Nephron progenitor cell (in vitro differentiated cells): ENCODE measurements around the gene DTD1.

Experiments used
- DNase-seq: peaks from one replicate; pipeline ENCODE4 v3.0.0; 2021
- H3K27ac Mint-ChIP-seq: 2 replicates; pipeline ENCODE4 v1.8.0; 2021; ENCODE audit warnings: mild to moderate bottlenecking, moderate library complexity, mixed read lengths
- H3K27me3 Mint-ChIP-seq: 2 replicates; pipeline ENCODE4 v1.8.0; 2021; ENCODE audit warnings: mild to moderate bottlenecking, low read depth, mixed read lengths; ENCODE audit not compliant: poor library complexity
- H3K36me3 Mint-ChIP-seq: 2 replicates; pipeline ENCODE4 v1.8.0; 2021; ENCODE audit warnings: low read depth, mixed read lengths
- H3K4me1 Mint-ChIP-seq: 2 replicates; pipeline ENCODE4 v1.8.0; 2021; ENCODE audit warnings: mixed read lengths
- H3K4me3 Mint-ChIP-seq: 2 replicates; pipeline ENCODE4 v1.8.0; 2021; ENCODE audit warnings: mild to moderate bottlenecking, moderate library complexity, mixed read lengths
- H3K9me3 Mint-ChIP-seq: 2 replicates; pipeline ENCODE4 v1.8.0; 2021; ENCODE audit warnings: mild to moderate bottlenecking, moderate library complexity, mixed read lengths
- CTCF ChIP-seq: fragments of 200-600 bp; sonication (generic); IDR thresholded peaks from 2 replicates; pipeline ENCODE4 v1.5.0; 2021; ENCODE audit warnings: antibody characterized with exemption

The DTD1 gene

DNA sequence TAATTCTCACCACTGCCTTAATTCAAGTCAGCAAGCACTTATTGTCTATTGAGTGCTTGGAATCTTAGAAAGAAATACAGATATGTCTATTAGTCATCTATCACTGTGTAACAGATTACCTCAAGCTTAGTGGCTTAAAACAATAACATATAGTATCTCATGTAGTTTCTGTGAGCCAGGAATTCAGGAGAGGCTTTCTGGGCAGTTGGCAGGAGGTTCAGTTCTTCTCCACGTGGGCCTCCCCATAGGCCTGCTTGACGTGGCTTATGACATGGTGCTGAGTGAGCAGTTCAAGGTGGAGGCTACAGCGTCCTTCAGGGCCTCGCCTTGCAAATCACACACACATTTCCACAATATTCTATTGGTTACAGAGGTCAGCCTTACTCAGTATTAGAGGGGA lies 69.7 kb downstream of the DTD1 start:
- H3K9me3 Mint-ChIP-seq: no peaks in the 10 kb centered on the region
- H3K36me3 Mint-ChIP-seq: no peaks in the 10 kb centered on the region
- no peak for TF ChIP-seq CTCF
- no peak overlapping the region for H3K4me3 Mint-ChIP-seq
- no peak overlapping the region for H3K27ac Mint-ChIP-seq
- DNase-seq: no peak
- no peaks in the 10 kb centered on the region for H3K4me1 Mint-ChIP-seq
- no peaks in the 10 kb centered on the region for H3K27me3 Mint-ChIP-seq

- Mint-ChIP-seq H3K4me3 (no peak overlapping the region), H3K27ac (no peak overlapping the region), H3K27me3 (no peaks in the 10 kb centered on the region), H3K4me1 (peaks cover 7% of the 10 kb centered on the region), H3K36me3 (no peaks in the 10 kb centered on the region), H3K9me3 (no peaks in the 10 kb centered on the region)
- DNase-seq: no peak
- no peak for TF ChIP-seq CTCF
These were observed 74.6 kb downstream of the DTD1 start for GRCh38 chr20:18662279-18663040.

- H3K27ac Mint-ChIP-seq: no peak overlapping the region
- TF ChIP-seq CTCF: no peak
- H3K9me3 Mint-ChIP-seq: no peaks in the 10 kb centered on the region
- H3K27me3 Mint-ChIP-seq: no peaks in the 10 kb centered on the region
- peaks cover 10% of the 10 kb centered on the region for H3K4me1 Mint-ChIP-seq
- H3K4me3 Mint-ChIP-seq: no peak overlapping the region
- DNase-seq: no peak
- H3K36me3 Mint-ChIP-seq: no peaks in the 10 kb centered on the region
These were observed 76.1 kb downstream of the DTD1 start for GRCh38 chr20:18663932-18664331.

DNA sequence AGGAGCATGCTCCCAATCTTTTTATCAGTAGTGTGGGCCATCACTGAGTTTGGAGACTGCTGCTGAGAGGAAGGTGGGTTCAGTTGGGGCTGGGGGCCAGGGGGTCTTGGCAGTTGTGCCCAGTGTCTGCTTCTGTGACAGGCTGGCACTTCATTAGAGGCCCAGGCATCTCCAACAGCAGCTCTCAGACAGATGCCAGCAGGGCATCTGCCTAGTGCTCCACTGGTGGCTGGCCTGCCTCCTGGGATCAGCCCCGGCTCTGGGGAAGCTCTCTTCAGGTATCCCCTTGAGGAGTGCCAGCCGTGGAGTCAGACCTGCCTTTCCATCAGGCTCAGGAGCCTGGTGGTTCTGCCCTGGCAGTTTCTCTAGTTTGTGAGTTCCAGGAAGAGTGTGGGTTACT lies 77.3 kb downstream of the DTD1 start:
- no peak overlapping the region for H3K4me3 Mint-ChIP-seq

DNA sequence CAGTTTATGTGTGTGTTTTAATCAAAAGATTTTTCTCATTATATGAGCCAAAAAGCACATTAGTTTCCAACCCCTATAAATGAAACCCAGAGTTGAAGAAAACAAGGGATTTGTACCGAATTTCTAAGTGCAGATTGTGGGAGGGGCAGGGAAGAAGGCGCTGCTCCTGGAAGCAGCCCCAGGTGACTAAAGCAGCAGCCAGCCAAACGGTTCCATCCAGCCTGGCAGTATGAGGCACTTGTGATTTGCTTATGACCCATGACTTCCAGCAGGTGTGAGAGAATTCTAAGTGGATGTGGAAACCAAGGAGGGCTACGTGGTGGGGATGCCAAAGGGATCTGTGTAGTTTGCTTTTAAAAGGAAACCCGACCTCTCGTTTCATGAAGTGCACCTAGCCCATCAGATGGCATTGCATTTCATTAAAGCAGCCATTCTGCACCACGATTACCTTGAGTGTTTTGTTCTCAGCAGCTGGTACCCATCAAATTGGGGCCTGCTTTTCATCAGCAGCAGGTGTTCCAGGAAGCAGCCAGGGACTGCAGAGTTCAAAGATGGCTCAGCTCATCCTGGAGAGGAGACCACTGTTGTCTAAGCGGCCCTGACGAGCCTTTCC lies 79.1 kb downstream of the DTD1 start:
- H3K4me1 Mint-ChIP-seq: peaks cover 20% of the 10 kb centered on the region
- no peaks in the 10 kb centered on the region for H3K9me3 Mint-ChIP-seq
- H3K27me3 Mint-ChIP-seq: no peaks in the 10 kb centered on the region
- no peaks in the 10 kb centered on the region for H3K36me3 Mint-ChIP-seq
- no peak overlapping the region for H3K4me3 Mint-ChIP-seq
- no peak for TF ChIP-seq CTCF
- no peak for DNase-seq
- no peak overlapping the region for H3K27ac Mint-ChIP-seq

More for the DNA sequence above, 77.3 kb downstream of the DTD1 start:
- Mint-ChIP-seq H3K4me1 (peaks cover 20% of the 10 kb centered on the region), H3K27ac (no peak overlapping the region), H3K36me3 (no peaks in the 10 kb centered on the region), H3K9me3 (no peaks in the 10 kb centered on the region), H3K27me3 (no peaks in the 10 kb centered on the region)
- DNase-seq: no peak
- no peak for TF ChIP-seq CTCF
